Measurements from ENCODE around the gene DIO3.

DNA sequence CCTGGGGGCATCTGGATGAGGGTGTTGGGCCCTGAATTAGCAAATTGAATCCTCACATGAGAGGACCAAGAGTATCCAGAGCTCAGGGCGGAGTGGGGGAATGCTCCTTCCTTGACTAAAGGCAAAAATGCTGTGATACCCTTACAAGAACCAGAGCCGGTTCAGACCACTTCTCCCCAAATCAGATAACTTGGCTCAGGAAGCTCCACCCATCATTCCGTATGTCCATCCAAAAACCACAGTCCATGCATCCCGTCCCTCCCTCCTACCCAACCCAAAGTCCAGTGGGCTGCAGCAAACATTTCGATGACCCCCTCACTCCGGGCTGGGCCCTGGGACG is 22.4 kb downstream of the DIO3 start:
- no peak for TF ChIP-seq POLR2A (IDR thresholded peaks at IDR 0.05)
- TF ChIP-seq CTCF (IDR thresholded peaks at IDR 0.05) = no peak
- TF ChIP-seq POLR2AphosphoS5 (IDR thresholded peaks at IDR 0.05) = no peak
